Femur (tissue), 1 donor: ENCODE data around the gene NFATC4.

Experiments used
- DNase-seq: peaks from one replicate; pipeline ENCODE4 v3.0.0-alpha.2; 2017

The NFATC4 gene

GRCh38 chr14:24367514-24368211 lies at the start of gene NFATC4:
Gene NFATC4 (plus strand): TSS chr14:24368184. CDS start chr14:24368341, 157 bp downstream.
- peak; percentile 94 for DNase-seq

GRCh38 chr14:24321212-24321975 lies 46.6 kb upstream of the NFATC4 start:
- DNase-seq, result no peak

GRCh38 chr14:24322672-24323071 lies 45.3 kb upstream of the NFATC4 start:
- DNase-seq, result no peak

- DNase-seq, result no peak
Measured at GRCh38 chr14:24323341-24323740, 44.6 kb upstream of the NFATC4 start.

GRCh38 chr14:24324024-24324423 lies 44.0 kb upstream of the NFATC4 start:
- no peak for DNase-seq

- no peak for DNase-seq
Measured at GRCh38 chr14:24325041-24325530, 42.9 kb upstream of the NFATC4 start.

- DNase-seq, result no peak
Measured at GRCh38 chr14:24325963-24326362, 42.0 kb upstream of the NFATC4 start.

GRCh38 chr14:24327303-24327702 lies 40.7 kb upstream of the NFATC4 start:
- DNase-seq, result no peak

DNA sequence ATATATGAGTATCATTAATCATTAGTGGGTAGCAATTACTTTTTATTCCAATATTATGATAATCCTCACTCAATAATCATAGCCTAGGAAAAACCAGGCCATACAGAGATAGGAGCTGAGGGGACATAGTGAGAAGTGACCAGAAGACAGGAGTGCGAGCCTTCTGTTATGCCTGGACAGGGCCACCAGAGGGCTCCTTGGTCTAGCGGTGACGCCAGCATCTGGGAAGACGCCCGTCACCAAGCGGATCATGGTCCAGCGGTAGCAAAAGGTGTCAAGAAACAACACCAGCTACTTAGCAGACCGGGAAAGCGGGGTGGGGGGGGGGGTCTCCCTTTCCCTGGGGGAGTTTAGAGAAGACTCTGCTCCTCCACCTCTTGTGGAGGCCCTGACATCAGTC lies 40.1 kb upstream of the NFATC4 start:
- DNase-seq, result peak; percentile 51

DNA sequence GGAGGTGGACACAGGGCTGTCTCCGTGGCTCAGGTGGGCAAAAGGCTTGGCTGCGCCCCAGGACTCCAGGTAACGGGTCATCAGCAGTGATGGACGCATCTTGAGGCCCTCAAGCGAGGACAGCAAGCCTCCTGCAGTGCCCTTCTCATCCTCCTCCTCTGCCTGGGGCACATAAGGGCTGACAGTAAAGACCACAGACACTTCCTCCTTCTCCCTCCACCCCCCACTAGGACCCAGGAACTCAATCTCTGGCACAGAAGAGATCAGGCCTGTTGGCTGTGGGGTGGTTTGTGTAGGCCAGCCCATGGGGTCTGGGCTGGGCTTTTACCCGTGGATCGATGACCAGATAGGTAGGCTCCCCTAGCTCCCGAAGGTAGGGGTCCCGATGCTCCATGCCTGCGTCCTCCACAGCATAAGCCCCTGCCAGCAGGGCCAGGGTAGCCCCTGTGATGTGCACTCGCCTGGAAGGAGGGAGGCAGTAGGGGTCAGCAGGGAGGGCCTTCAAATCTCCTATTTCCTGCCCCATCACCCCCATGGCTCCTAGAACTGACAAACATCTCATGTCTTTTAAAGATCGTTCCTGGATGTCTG lies 38.8 kb upstream of the NFATC4 start:
- DNase-seq, result no peak

- no peak for DNase-seq
Measured at GRCh38 chr14:24329736-24330135, 38.2 kb upstream of the NFATC4 start.

GRCh38 chr14:24330973-24331674 lies 36.9 kb upstream of the NFATC4 start:
- no peak for DNase-seq

GRCh38 chr14:24331731-24332267 lies 36.2 kb upstream of the NFATC4 start:
- no peak for DNase-seq

DNA sequence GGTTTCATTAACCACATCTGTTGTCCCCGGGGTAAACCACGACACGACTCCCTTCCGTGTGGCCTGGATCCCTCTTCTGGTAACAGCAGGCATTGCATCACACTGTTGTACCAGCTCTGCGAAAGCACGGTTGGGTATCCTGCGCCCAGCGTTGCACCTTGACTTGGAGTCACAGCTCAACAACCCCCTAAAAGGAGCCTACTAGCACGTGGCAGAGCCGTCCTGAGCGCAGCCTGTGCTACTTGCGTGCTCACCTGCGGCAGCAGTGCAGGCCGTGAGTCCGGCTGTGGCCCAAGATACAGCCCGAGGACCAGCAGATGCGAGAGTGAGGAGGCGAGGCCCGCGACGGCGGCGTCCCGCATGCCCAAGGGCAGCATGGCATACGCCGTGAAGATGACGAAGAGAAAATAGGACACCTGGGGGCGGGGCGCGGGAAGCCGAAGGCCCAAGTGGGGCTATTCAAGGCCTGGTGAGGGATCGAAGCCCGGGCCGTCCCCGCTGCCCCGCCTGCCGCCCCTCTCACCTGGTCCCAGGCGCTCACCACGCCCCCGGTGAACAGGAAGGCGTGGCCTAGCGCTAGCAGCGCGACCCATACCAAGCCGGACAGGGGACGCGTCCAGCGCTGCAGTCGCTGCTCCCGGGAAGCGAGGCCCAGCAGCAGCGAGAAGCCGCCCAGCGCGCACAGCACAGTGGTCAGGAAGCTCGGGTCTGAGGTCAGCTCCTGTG lies 35.6 kb upstream of the NFATC4 start:
- DNase-seq, result peak; percentile 69

DNA sequence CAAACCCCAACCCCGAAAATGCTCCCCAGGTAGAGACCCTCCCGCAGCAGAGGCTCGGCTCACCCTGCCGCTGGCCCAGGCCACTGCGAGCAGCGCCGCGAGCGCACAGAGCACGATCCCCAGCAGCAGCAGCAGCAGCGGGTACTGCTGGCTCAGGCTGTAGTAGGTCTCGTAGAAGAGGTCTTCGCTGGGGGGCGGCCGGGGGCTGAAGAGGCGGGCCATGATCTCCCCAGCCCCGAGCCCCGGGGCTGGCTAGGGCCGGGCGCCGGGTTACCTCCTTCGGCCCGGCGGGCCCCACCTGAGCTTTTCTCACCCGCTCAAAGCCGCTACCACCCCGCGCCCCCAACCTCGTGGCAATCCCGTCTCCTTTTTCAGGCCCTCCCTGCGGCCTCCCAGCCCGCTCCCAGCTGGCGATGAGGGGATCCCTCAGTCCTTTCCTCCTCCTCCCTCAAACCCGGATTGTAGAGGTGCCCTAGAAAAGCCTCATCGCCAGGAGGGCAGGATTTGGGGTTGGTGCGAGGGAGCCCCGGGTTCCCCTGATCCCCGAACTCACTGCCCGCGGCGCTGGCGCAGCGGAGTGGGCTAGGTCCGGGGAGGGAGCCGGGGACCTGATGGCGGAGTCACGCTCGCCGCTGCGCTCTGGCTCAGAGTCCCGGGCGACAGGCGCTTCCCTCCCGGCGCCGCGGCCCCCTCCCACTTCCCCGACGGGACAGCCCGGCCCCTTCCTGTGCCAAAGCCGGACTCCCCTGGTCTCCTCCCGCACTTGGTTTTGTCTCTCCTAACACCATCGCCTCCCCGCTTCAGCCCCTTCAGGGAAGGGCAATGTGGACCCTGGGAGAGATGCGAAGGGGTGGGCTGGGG lies 33.3 kb upstream of the NFATC4 start, which contains the start of gene ADCY4:
TSS of gene ADCY4 (minus strand) at position 641 of the 861 bp plus-strand sequence. CDS start at position 222, 419 bp downstream.
- peak; percentile 52 for DNase-seq

DNA sequence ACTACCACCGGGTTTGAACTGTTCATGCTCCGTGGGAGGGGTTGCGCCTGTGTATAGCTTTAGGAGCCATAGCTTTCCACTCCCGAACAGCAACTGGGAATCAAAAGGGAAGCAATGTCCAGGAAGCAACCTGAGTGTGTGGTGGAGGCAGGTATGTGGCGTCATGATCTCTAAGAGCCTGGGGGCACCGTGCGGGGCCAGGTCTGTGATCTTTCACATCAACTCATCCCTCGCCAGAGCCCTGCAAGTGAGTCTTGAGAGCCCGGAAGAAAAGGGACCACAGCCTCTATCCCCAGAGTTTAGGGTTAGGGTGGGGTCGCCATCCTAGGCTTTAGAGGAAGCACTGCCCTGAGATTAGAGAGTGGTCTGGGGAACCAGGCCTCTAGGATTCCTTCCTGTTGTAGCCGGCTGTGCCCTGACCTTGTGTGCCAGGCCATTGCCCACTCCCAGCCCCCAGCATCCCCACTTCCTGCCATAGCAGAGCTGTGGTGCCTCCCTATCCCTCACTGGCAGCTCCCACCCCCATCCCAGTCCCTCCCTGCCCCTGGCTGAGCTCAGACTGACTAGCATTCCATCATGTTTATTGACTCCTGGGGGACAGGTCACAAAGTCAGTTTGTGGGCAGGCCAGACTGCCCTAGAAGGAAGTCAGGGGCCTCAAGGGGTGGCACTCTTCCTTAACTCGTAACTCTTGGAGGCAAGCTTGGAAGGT lies 32.4 kb upstream of the NFATC4 start:
- DNase-seq, result peak; percentile 44

GRCh38 chr14:24337144-24337823 lies 30.7 kb upstream of the NFATC4 start:
- DNase-seq, result no peak

- no peak for DNase-seq
Measured at GRCh38 chr14:24337824-24338175, 30.2 kb upstream of the NFATC4 start.

- no peak for DNase-seq
Measured at GRCh38 chr14:24338843-24339242, 29.1 kb upstream of the NFATC4 start.
